GM19372 (cell line): ENCODE measurements around the gene TBRG1.
A peak's percentile ranks its signal among the peaks of the same experiment; 100 is the strongest.
"Not testable (repeated sequence)": the region's sequence is repeated elsewhere in the genome, so short reads cannot be mapped to it uniquely, and the experiment has no call there.

ENCODE experiments used
- ATAC-seq: cut with Tn5 transposase; IDR thresholded peaks from one replicate; pipeline ENCODE4 v1.9.1; 2021; ENCODE audit warnings: mild to moderate bottlenecking, low read depth, moderate library complexity; ENCODE audit not compliant: unreplicated experiment

The TBRG1 gene

GRCh38 chr11:124622531-124623451, at the start of gene TBRG1:
Gene TBRG1 (plus strand): TSS chr11:124622864. CDS start chr11:124623084, 220 bp downstream.
- ATAC-seq = peak; percentile 99

GRCh38 chr11:124577716-124578427, 44.8 kb upstream of the TBRG1 start:
- no peak for ATAC-seq

DNA sequence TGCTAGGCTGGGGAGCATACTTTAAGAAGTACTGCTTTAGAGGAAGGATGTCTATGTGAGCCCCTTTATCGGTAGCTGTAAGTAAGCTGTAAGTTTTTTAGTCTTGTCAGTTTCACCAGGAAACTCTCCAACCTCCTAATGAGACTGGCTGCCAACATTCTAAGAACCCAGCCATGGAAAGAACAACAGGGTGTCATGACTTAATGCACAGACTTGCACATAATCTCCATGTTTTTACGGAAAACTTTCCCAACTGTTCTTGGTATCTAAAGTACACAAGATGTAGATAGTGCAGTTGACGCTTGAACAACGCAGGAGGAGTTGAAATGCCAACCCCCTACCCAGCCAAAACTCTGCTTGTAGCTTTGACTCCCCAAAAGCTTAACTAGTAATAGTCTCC, 43.9 kb upstream of the TBRG1 start:
- no peak for ATAC-seq

- no peak for ATAC-seq
Measured at GRCh38 chr11:124581817-124582216, 40.8 kb upstream of the TBRG1 start.

GRCh38 chr11:124582565-124582964, 40.1 kb upstream of the TBRG1 start:
- ATAC-seq = no peak

GRCh38 chr11:124583781-124584180, 38.9 kb upstream of the TBRG1 start:
- ATAC-seq = no peak

GRCh38 chr11:124584681-124585372, 37.8 kb upstream of the TBRG1 start:
- ATAC-seq = no peak

DNA sequence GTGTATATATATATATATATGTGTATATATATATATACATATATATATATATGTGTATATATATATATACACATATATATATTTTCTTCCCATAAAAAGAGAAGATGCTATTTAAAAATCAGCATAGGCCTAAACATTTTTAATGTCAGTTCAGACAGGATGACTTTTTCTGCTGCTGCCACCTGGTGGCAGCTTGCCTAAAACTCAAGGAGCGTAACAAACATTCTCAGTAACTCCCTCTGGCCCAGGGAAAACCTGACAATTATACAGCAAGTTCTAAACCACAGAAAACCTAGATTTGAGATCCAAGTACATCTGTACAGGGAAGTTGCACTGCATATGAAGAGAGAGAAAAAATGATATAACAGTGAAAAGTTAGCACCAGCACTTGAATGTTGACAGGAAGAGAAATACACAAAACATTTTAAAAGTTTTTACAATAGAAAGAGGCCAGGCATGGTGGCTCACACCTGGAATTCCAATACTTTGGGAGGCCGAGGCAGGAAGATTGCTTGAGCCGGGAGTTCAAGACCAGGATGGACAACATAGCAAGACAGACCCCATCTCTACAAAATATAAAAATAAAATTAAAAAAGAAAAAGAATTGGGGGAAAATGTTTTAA, 36.3 kb upstream of the TBRG1 start:
- ATAC-seq = no peak

- no peak for ATAC-seq
Measured at GRCh38 chr11:124591430-124591829, 31.2 kb upstream of the TBRG1 start.

GRCh38 chr11:124592627-124593026, 30.0 kb upstream of the TBRG1 start:
- no peak for ATAC-seq

DNA sequence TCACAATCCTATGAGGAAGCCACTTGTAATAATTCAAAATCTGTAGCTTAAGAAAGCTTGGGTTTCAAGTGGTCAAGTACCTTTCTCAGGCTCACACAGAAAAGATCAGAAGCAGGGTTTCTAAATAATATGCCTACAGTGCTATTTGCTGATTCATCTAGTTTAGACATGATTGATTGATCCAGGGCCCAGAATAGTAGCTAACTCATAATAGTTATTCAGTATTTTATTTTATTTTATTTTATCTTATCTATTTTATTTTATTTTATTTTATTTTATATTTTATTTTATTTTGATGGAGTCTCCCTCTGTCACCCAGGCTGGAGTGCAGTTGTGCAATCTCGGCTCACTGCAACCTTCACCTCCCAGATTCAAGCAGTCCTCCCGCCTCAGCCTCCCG, 27.4 kb upstream of the TBRG1 start:
- no peak for ATAC-seq

- no peak for ATAC-seq
Measured at GRCh38 chr11:124597626-124598025, 25.0 kb upstream of the TBRG1 start.

- no peak for ATAC-seq
Measured at GRCh38 chr11:124600621-124601320, 21.9 kb upstream of the TBRG1 start.

DNA sequence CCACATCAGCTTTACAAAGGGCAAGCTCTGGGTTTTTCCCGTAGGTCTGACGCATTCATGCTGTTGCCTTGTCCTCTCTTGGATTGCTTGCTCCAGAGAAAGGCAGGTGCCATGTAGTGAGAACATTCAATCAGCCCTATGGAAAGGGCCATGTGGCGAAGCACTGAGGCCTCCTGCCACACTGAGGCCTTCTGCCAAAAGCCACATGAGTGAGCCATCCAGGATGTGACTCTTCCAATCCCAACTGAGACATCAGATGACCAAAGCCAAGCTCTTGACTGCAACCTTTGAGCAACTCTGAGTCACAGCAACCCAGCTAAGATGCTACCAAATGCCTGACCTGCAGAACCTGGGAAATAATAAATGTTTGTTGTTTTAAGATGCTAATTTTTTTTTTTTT, 20.5 kb upstream of the TBRG1 start:
- ATAC-seq = no peak

- not testable (repeated sequence) for ATAC-seq
Measured at GRCh38 chr11:124602723-124603122, 19.9 kb upstream of the TBRG1 start.

GRCh38 chr11:124605719-124606118, 16.9 kb upstream of the TBRG1 start:
- no peak for ATAC-seq

DNA sequence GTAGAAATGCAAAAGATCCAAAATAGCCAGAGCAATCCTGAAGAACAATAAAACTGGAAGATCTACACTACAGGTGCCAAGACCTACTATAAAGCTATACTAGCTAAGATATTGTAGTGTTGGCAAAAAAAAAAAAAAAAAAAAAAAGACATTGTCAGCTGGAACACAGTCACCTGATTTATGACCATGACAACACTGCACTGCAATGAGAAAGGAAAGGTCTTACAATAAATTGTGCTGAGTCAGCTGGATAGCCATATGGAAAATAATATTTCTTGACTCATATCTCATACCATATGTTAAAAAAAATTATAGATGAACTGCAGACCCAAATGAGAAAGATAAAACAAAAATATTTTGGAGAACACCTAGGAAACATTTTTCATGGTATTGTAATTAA, 14.5 kb upstream of the TBRG1 start:
- ATAC-seq = no peak

- no peak for ATAC-seq
Measured at GRCh38 chr11:124610295-124610694, 12.4 kb upstream of the TBRG1 start.

GRCh38 chr11:124611064-124611463, 11.6 kb upstream of the TBRG1 start, which contains the start of gene PANX3:
Gene PANX3 (plus strand): TSS chr11:124611428. CDS start chr11:124611557, 129 bp downstream.
- no peak for ATAC-seq

DNA sequence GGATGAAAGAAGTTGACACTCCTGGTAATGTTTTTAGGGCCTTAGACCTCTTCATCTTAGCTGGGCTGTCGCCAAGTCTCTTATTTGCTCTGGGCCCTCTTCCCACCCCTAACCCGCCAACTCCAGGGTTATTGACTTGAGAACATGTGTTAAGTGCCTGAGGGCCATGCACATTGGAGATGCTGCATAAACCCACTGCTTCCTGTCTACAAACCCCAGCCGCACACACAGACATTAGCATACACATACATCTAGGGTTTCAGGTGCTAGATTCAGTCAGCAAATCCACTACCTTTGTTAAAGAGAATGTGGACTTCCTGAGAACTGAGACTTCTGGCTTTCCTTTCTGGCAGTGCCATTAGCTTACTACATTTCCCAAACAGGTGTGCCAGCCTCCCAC, 10.6 kb upstream of the TBRG1 start:
- ATAC-seq = peak; percentile 71
